H1 (cell line): ENCODE results near the gene MRM3. TPM values are rescaled to one million over a fixed set of nuclear protein-coding genes. Genes with fewer than 3 reads are reported as not detected.

ENCODE experiments used
- CTCF ChIA-PET: fragments of 300-600 bp; sonication (Branson Sonifier 250); formaldehyde crosslinking; loops from one replicate; lab custom pipeline; 2021; ENCODE audit not compliant: partially characterized antibody; lab: Charles Lee
- POLR2A ChIA-PET: fragments of 300-600 bp; sonication (Branson Sonifier 250); formaldehyde crosslinking; loops from one replicate; lab custom pipeline; 2021; ENCODE audit warnings: inconsistent platforms; ENCODE audit not compliant: partially characterized antibody; lab: Charles Lee
- DNase-seq, 2 experiments: peaks; one replicate each; pipeline versions ENCODE4 v3.0.0 to v3.0.0-alpha.2; 2010 to 2022; ENCODE audit warnings: low spot score in 2 of 2, low read depth in 1 of 2, mixed read lengths in 1 of 2
- FAIRE-seq: peaks from 2 replicates; lab custom pipeline; 2011; peaks lifted over from hg19 to GRCh38; lab: Jason Lieb, UNC
- H2AFZ ChIP-seq: 2 replicates; pipeline ENCODE4 v1.8.1; 2012; ENCODE audit warnings: low read length, inconsistent platforms
- H2AK5ac ChIP-seq: 2 replicates; pipeline ENCODE4 v1.6.1; 2013; ENCODE audit warnings: low read depth, low read length
- H2BK120ac ChIP-seq: replicated peaks from 2 replicates; pipeline ENCODE3; 2013; ENCODE audit warnings: low read depth, low read length, inconsistent platforms
- H2BK12ac ChIP-seq: 2 replicates; pipeline ENCODE4 v1.6.1; 2013; ENCODE audit warnings: low read depth, low read length
- H2BK15ac ChIP-seq: 2 replicates; pipeline ENCODE4 v1.6.1; 2013; ENCODE audit warnings: low read length
- H2BK20ac ChIP-seq: 2 replicates; pipeline ENCODE4 v1.6.1; 2013; ENCODE audit warnings: low read length
- H2BK5ac ChIP-seq: 2 replicates; pipeline ENCODE4 v1.6.1; 2013; ENCODE audit warnings: low read depth, low read length
- H3K14ac ChIP-seq: 2 replicates; pipeline ENCODE4 v1.6.1; 2013; ENCODE audit warnings: inconsistent platforms; ENCODE audit not compliant: insufficient read length
- H3K18ac ChIP-seq: 2 replicates; pipeline ENCODE4 v1.6.1; 2013; ENCODE audit warnings: low read length; ENCODE audit errors: extremely low read depth
- H3K23ac ChIP-seq: 2 replicates; pipeline ENCODE4 v1.6.1; 2013; ENCODE audit warnings: inconsistent platforms; ENCODE audit not compliant: insufficient read length
- H3K23me2 ChIP-seq: 2 replicates; pipeline ENCODE4 v1.6.1; 2013; ENCODE audit warnings: low read depth, low read length
- H3K27ac ChIP-seq: 2 replicates; pipeline ENCODE4 v1.6.1; 2011; ENCODE audit warnings: low read depth, low read length, inconsistent platforms
- H3K27me3 ChIP-seq, 4 experiments: replicated peaks in 1 of 4; 1 replicate in 1 of 4; 2 replicates in 3 of 4; pipeline versions ENCODE4 v1.6.1 to v1.8.1; 2011 to 2013; ENCODE audit warnings: low read length in 3 of 4, mild to moderate bottlenecking in 3 of 4, inconsistent platforms in 2 of 4, mixed read lengths in 2 of 4, moderate library complexity in 1 of 4; ENCODE audit not compliant: control insufficient read depth in 3 of 4, insufficient read depth in 3 of 4; ENCODE audit errors: extremely low read depth in 1 of 4
- H3K36me3 ChIP-seq, 4 experiments: 2 replicates each; pipeline versions ENCODE4 v1.6.1 to v1.8.1; 2011 to 2013; ENCODE audit warnings: mild to moderate bottlenecking in 4 of 4, low read length in 3 of 4, moderate library complexity in 2 of 4, control low read depth in 1 of 4, inconsistent platforms in 1 of 4; ENCODE audit not compliant: insufficient read depth in 4 of 4, control insufficient read depth in 2 of 4
- H3K4ac ChIP-seq: replicated peaks from 2 replicates; pipeline ENCODE3; 2013; ENCODE audit warnings: low read length, low read depth, mixed read lengths, inconsistent platforms; ENCODE audit not compliant: insufficient read length
- H3K4me1 ChIP-seq, 4 experiments: replicated peaks in 1 of 4; 1 replicate in 1 of 4; 2 replicates in 3 of 4; pipeline versions ENCODE4 v1.6.1 to v1.8.1; 2011 to 2013; ENCODE audit warnings: low read length in 3 of 4, inconsistent platforms in 2 of 4, mixed read lengths in 1 of 4; ENCODE audit not compliant: insufficient read depth in 4 of 4, control insufficient read depth in 3 of 4
- H3K4me2 ChIP-seq, 2 experiments: 2 replicates each; pipeline versions ENCODE4 v1.6.1 to v1.8.1; 2011 to 2013; ENCODE audit warnings: low read depth in 2 of 2, low read length in 2 of 2, control low read depth in 1 of 2, inconsistent platforms in 1 of 2, mild to moderate bottlenecking in 1 of 2; ENCODE audit not compliant: insufficient read depth in 1 of 2
- H3K4me3 ChIP-seq, 4 experiments: fragments of 200-600, 300-600 bp in 1 of 4; sonication (generic), shearing (Covaris generic), sonication (Bioruptor Twin) in 1 of 4; 2 replicates each; pipeline versions ENCODE4 v1.5.1 to v1.8.1; 2011 to 2016; ENCODE audit warnings: low read length in 4 of 4, low read depth in 3 of 4, control low read depth in 2 of 4, inconsistent platforms in 2 of 4, mild to moderate bottlenecking in 2 of 4, mixed read lengths in 1 of 4, moderate library complexity in 1 of 4; ENCODE audit not compliant: insufficient read depth in 2 of 4; ENCODE audit errors: extremely low read depth in 1 of 4
- H3K56ac ChIP-seq: replicated peaks from 2 replicates; pipeline ENCODE3; 2013; ENCODE audit warnings: low read depth, mild to moderate bottlenecking, mixed read lengths, low read length, inconsistent platforms; ENCODE audit not compliant: insufficient read length
- H3K79me1 ChIP-seq: 2 replicates; pipeline ENCODE4 v1.6.1; 2013; ENCODE audit warnings: low read depth, low read length, control low read depth
- H3K79me2 ChIP-seq, 2 experiments: 2 replicates each; pipeline versions ENCODE4 v1.6.1 to v1.8.1; 2012 to 2013; ENCODE audit warnings: low read length in 2 of 2, mild to moderate bottlenecking in 2 of 2, inconsistent platforms in 1 of 2; ENCODE audit not compliant: insufficient read depth in 2 of 2, control insufficient read depth in 1 of 2
- H3K9ac ChIP-seq, 4 experiments: replicated peaks in 1 of 4; 1 replicate in 1 of 4; 2 replicates in 3 of 4; pipeline versions ENCODE4 v1.6.1 to v1.8.1; 2011 to 2013; ENCODE audit warnings: low read depth in 3 of 4, low read length in 3 of 4, control low read depth in 2 of 4, mild to moderate bottlenecking in 2 of 4, moderate library complexity in 2 of 4, inconsistent platforms in 1 of 4; ENCODE audit errors: extremely low read depth in 1 of 4
- H3K9me3 ChIP-seq, 2 experiments: 2 replicates each; pipeline versions ENCODE4 v1.6.1 to v1.8.1; 2012 to 2013; ENCODE audit warnings: mild to moderate bottlenecking in 2 of 2, moderate library complexity in 2 of 2, control low read depth in 1 of 2, inconsistent platforms in 1 of 2, low read depth in 1 of 2, low read length in 1 of 2, mixed read lengths in 1 of 2; ENCODE audit not compliant: insufficient read depth in 2 of 2
- H4K20me1 ChIP-seq, 2 experiments: replicated peaks in 1 of 2; 2 replicates each; pipeline versions ENCODE3 to v1.8.1; 2011 to 2013; ENCODE audit warnings: inconsistent platforms in 2 of 2, low read length in 2 of 2, mild to moderate bottlenecking in 1 of 2; ENCODE audit not compliant: insufficient read depth in 2 of 2, control insufficient read depth in 1 of 2
- H4K5ac ChIP-seq: 2 replicates; pipeline ENCODE4 v1.6.1; 2013; ENCODE audit warnings: low read length, low read depth, mixed read lengths, inconsistent platforms; ENCODE audit not compliant: insufficient read length
- H4K8ac ChIP-seq: 2 replicates; pipeline ENCODE4 v1.8.0; 2013; ENCODE audit warnings: mild to moderate bottlenecking, moderate library complexity, low read length, inconsistent platforms; ENCODE audit not compliant: insufficient read depth; ENCODE audit errors: extremely low read depth
- H4K91ac ChIP-seq: replicated peaks from 2 replicates; pipeline ENCODE3; 2013; ENCODE audit warnings: low read length, mixed read lengths, inconsistent platforms; ENCODE audit not compliant: insufficient read length
- ASH2L ChIP-seq: fragments of 200-600, 300-600 bp; sonication (generic); IDR thresholded peaks from one replicate; pipeline ENCODE4 v1.7.1; 2017; ENCODE audit warnings: low read length
- BRCA1 ChIP-seq: IDR thresholded peaks from 2 replicates; pipeline ENCODE4 v1.6.1; 2012; ENCODE audit warnings: low read depth, low read length, improper control_type of control experiment
- EZH2 ChIP-seq: fragments of 200-600 bp; sonication (generic); IDR thresholded peaks from 2 replicates; pipeline ENCODE4 v1.7.1; 2012; ENCODE audit warnings: low read depth, mild to moderate bottlenecking, moderate library complexity, low read length, inconsistent platforms; ENCODE audit not compliant: severe bottlenecking
- JUN ChIP-seq: IDR thresholded peaks from 2 replicates; pipeline ENCODE4 v1.6.1; 2011; ENCODE audit warnings: low read depth, mild to moderate bottlenecking, improper control_type of control experiment, low read length
- JUND ChIP-seq: IDR thresholded peaks from 2 replicates; pipeline ENCODE4 v1.6.1; 2011; ENCODE audit warnings: mild to moderate bottlenecking, improper control_type of control experiment, low read length
- SAP30 ChIP-seq: fragments of 300-600 bp; sonication (generic); IDR thresholded peaks from 2 replicates; pipeline ENCODE4 v1.7.1; 2012; ENCODE audit warnings: low read length, moderate library complexity, mild to moderate bottlenecking, inconsistent platforms; ENCODE audit not compliant: insufficient read depth, insufficient replicate concordance
- YY1 ChIP-seq: IDR thresholded peaks from 2 replicates; pipeline ENCODE4 v1.6.1; 2011; ENCODE audit warnings: low read depth, mild to moderate bottlenecking, low read length
- WGBS, 2 experiments: shearing (Covaris generic) in 1 of 2; methylation state at CpG; one replicate each; pipeline versions ENCODE4 v1.1.6 to v1.1.7; 2013 to 2015; ENCODE audit warnings: low lambda C conversion rate in 2 of 2, mixed read lengths in 2 of 2, inconsistent platforms in 1 of 2, low coverage in 1 of 2, missing lambda C conversion rate in 1 of 2; ENCODE audit not compliant: insufficient replicate concordance in 2 of 2, insufficient coverage in 1 of 2, insufficient read length in 1 of 2; ENCODE audit errors: extremely low coverage in 1 of 2, missing lambda C conversion rate in 1 of 2; 5-methylcytosine and 5-hydroxymethylcytosine counted together
- polyA plus RNA-seq, 7 experiments: library from polyadenylated mRNA; depleted of rRNA in 3 of 7; stranded (reverse) in 5 of 7; unstranded in 2 of 7; fragments of >200 nt in 5 of 7; fragments of 200-250 nt in 2 of 7; gene quantifications; 1 replicate in 5 of 7; 2 replicates in 1 of 7; 4 replicates in 1 of 7; pipeline versions ENCODE4 v1.2.1 to v1.2.3, GENCODE V29; 2011 to 2013; ENCODE audit warnings: missing spikeins in 2 of 7, mixed read lengths in 2 of 7
- total RNA-seq: library from RNA; stranded (reverse); fragmentation: NEBNext Ultra II Directional; extraction: Animal tissue kit (Norgen Biotek cat#: 25700); gene quantifications from 2 replicates; pipeline ENCODE4 v1.2.1, GENCODE V29; 2021
- TF ChIP-seq, protein P1 (sequence below): IDR thresholded peaks from 2 replicates; pipeline ENCODE4 v1.6.1; 2012; ENCODE audit warnings: low read length, inconsistent platforms
- TF ChIP-seq, protein P2 (sequence below): IDR thresholded peaks from 2 replicates; pipeline ENCODE4 v1.6.1; 2011; ENCODE audit warnings: low read length, improper control_type of control experiment

Gene MRM3
- total and polyA plus RNA-seq, 2 of the 8 experiments (the other 6 are each of a cell fraction or from before 2014, with no cell fraction given) = 10.1 to 20.8 TPM

- WGBS, 2 experiments = 84% methylated on average over 10 of the region's 10 CpGs; no CpG with 5 or more reads in 1 of the 2 experiments
- H3K36me3 ChIP-seq = peaks cover 4 to 31% (median 9%) of the 10 kb centered on the region in 4 experiments; a peak in 7 of 8 replicates
- H3K4me3 ChIP-seq = peak overlapping the region; percentile 75 to 99 (median 83); a peak in 6 of 8 replicates
- H4K91ac ChIP-seq = no peak overlapping the region
- FAIRE-seq = no peak
- TF ChIP-seq JUN (no peak), YY1 (no peak), EZH2 (no peak), BRCA1 (no peak), SAP30 (no peak), ASH2L (no peak), JUND (no peak)
- TF ChIP-seq, protein P1, sequence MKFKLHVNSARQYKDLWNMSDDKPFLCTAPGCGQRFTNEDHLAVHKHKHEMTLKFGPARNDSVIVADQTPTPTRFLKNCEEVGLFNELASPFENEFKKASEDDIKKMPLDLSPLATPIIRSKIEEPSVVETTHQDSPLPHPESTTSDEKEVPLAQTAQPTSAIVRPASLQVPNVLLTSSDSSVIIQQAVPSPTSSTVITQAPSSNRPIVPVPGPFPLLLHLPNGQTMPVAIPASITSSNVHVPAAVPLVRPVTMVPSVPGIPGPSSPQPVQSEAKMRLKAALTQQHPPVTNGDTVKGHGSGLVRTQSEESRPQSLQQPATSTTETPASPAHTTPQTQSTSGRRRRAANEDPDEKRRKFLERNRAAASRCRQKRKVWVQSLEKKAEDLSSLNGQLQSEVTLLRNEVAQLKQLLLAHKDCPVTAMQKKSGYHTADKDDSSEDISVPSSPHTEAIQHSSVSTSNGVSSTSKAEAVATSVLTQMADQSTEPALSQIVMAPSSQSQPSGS = no peak
- TF ChIP-seq, protein P2, sequence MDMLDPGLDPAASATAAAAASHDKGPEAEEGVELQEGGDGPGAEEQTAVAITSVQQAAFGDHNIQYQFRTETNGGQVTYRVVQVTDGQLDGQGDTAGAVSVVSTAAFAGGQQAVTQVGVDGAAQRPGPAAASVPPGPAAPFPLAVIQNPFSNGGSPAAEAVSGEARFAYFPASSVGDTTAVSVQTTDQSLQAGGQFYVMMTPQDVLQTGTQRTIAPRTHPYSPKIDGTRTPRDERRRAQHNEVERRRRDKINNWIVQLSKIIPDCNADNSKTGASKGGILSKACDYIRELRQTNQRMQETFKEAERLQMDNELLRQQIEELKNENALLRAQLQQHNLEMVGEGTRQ = no peak
- no peak overlapping the region for H2AK5ac ChIP-seq
- H3K4ac ChIP-seq = no peak overlapping the region
- no peak overlapping the region for H3K14ac ChIP-seq
- peak overlapping the region in 1 of 4 experiments; percentile 83; a peak in 2 of 7 replicates for H3K9ac ChIP-seq
- H2BK20ac ChIP-seq = no peak overlapping the region
- no peak overlapping the region for H3K18ac ChIP-seq
- H3K79me1 ChIP-seq = peaks cover 3% of the 10 kb centered on the region
- H2BK15ac ChIP-seq = no peak overlapping the region
- no peak overlapping the region for H4K5ac ChIP-seq
- H3K56ac ChIP-seq = no peak overlapping the region
- peaks cover 0 to 19% of the 10 kb centered on the region in 2 experiments; a peak in 2 of 4 replicates for H3K79me2 ChIP-seq
- H3K4me1 ChIP-seq = peaks cover 0 to 6% (median 5%) of the 10 kb centered on the region in 4 experiments; a peak in 5 of 7 replicates
- no peak overlapping the region for H3K23ac ChIP-seq
- peaks cover 3 to 4% of the 10 kb centered on the region in 2 experiments for H4K20me1 ChIP-seq
- no peak overlapping the region for H2BK5ac ChIP-seq
- H3K27me3 ChIP-seq = no peaks in the 10 kb centered on the region
- peak overlapping the region; percentile 92 to 97 for H3K4me2 ChIP-seq
- no peak overlapping the region for H2AFZ ChIP-seq
- POLR2A ChIA-PET = interaction anchor here (1.8 to 9.7 kb wide), 2 partner anchors 9 to 18 kb away, joined by 17 to 44 read pairs; partner anchors contain the start of gene GEMIN4
- no peaks in the 10 kb centered on the region for H3K9me3 ChIP-seq
- H2BK12ac ChIP-seq = no peak overlapping the region
- no peak overlapping the region for H4K8ac ChIP-seq
- no peak for DNase-seq
- H3K27ac ChIP-seq = no peak overlapping the region
- CTCF ChIA-PET = interaction anchor here (1.1 kb wide), 1 partner anchor 19 kb away, joined by 3 read pairs; the partner anchor contains the start of gene GEMIN4
- peaks cover 9% of the 10 kb centered on the region for H3K23me2 ChIP-seq
- H2BK120ac ChIP-seq = no peak overlapping the region
Measured at GRCh38 chr17:733743-734142, 48.4 kb upstream of the MRM3 start.
